ENCODE data around the gene DHX30.

DHX30 gene

GRCh38 chr3:47852604-47853602 lies 50.0 kb downstream of the DHX30 start:
- DNase-seq: no peak

GRCh38 chr3:47854267-47854666 lies 51.3 kb downstream of the DHX30 start:
- no peak for DNase-seq

- DNase-seq: no peak
Measured at GRCh38 chr3:47854720-47855455, 52.0 kb downstream of the DHX30 start.

- DNase-seq: no peak
Measured at GRCh38 chr3:47855461-47856383, 52.8 kb downstream of the DHX30 start.

- DNase-seq: no peak
Measured at GRCh38 chr3:47856669-47857068, 53.7 kb downstream of the DHX30 start.

- DNase-seq: no peak
Measured at GRCh38 chr3:47857151-47857550, 54.2 kb downstream of the DHX30 start.

GRCh38 chr3:47859956-47860605 lies 57.1 kb downstream of the DHX30 start:
- DNase-seq: no peak

- DNase-seq: no peak
Measured at GRCh38 chr3:47863391-47864128, 60.6 kb downstream of the DHX30 start.

GRCh38 chr3:47865192-47865591 lies 62.3 kb downstream of the DHX30 start:
- DNase-seq: no peak

- no peak for DNase-seq
Measured at GRCh38 chr3:47867451-47868044, 64.6 kb downstream of the DHX30 start.

- no peak for DNase-seq
Measured at GRCh38 chr3:47868306-47868705, 65.4 kb downstream of the DHX30 start.

- no peak for DNase-seq
Measured at GRCh38 chr3:47870156-47870555, 67.2 kb downstream of the DHX30 start.

GRCh38 chr3:47870702-47871260 lies 67.8 kb downstream of the DHX30 start:
- no peak for DNase-seq

- DNase-seq: no peak
Measured at GRCh38 chr3:47871389-47871788, 68.5 kb downstream of the DHX30 start.

- DNase-seq: no peak
Measured at GRCh38 chr3:47872916-47873315, 70.0 kb downstream of the DHX30 start.

GRCh38 chr3:47874438-47874837 lies 71.5 kb downstream of the DHX30 start:
- no peak for DNase-seq

- no peak for DNase-seq
Measured at GRCh38 chr3:47874913-47875312, 72.0 kb downstream of the DHX30 start.

GRCh38 chr3:47877290-47877689 lies 74.4 kb downstream of the DHX30 start:
- DNase-seq: no peak

GRCh38 chr3:47877719-47878118 lies 74.8 kb downstream of the DHX30 start:
- DNase-seq: no peak

GRCh38 chr3:47882338-47882737 lies 79.4 kb downstream of the DHX30 start:
- no peak for DNase-seq

- DNase-seq: no peak
Measured at GRCh38 chr3:47884603-47885002, 81.7 kb downstream of the DHX30 start.

Measured in NCI-H524 treated with DMSO at 0.1 percent for 48 hours (cell line).